Transverse colon (tissue), 4 donors: ENCODE results near the gene PIM1. TPM values are rescaled to one million over a fixed set of nuclear protein-coding genes. Genes with fewer than 3 reads are reported as not detected.

ENCODE experiments used
- DNase-seq: peaks from one replicate; pipeline ENCODE4 v3.0.0-alpha.2; 2019
- H3K27ac ChIP-seq, 4 donors: fragments of 200-600 bp; sonication (generic); 2 replicates each; pipeline ENCODE4 v1.5.1; 2016 to 2018; ENCODE audit warnings: inconsistent platforms in 4 of 4
- H3K27me3 ChIP-seq: fragments of 200-600 bp; sonication (generic); 2 replicates; pipeline ENCODE4 v1.5.1; 2017; ENCODE audit warnings: inconsistent platforms
- H3K36me3 ChIP-seq, 4 donors: fragments of 200-600 bp; sonication (generic); 2 replicates each; pipeline ENCODE4 v1.5.1; 2017 to 2019; ENCODE audit warnings: inconsistent platforms in 4 of 4
- H3K4me1 ChIP-seq, 4 donors: fragments of 200-600 bp; sonication (generic); 2 replicates each; pipeline ENCODE4 v1.5.1; 2017 to 2020; ENCODE audit warnings: inconsistent platforms in 4 of 4
- H3K4me3 ChIP-seq, 4 donors: fragments of 200-600 bp; sonication (generic); 1 replicate in 1 of 4; 2 replicates in 3 of 4; pipeline versions ENCODE4 v1.5.1 to v1.6.1; 2017 to 2019; ENCODE audit warnings: inconsistent platforms in 4 of 4
- H3K9me3 ChIP-seq, 2 donors: fragments of 200-600 bp; sonication (generic); 2 replicates each; pipeline ENCODE4 v1.5.1; 2017 to 2019; ENCODE audit warnings: inconsistent platforms in 2 of 2
- EP300 ChIP-seq: sonication (generic); formaldehyde crosslinking; IDR thresholded peaks from one replicate; pipeline ENCODE4 v1.6.1; 2017; ENCODE audit warnings: antibody characterized with exemption, low read depth
- POLR2A ChIP-seq: fragments of 450-650 bp; IDR thresholded peaks from one replicate; pipeline ENCODE4 v1.6.1; 2016; ENCODE audit warnings: antibody characterized with exemption, mild to moderate bottlenecking, moderate library complexity
- POLR2AphosphoS5 ChIP-seq, 3 donors: sonication (generic); formaldehyde crosslinking; IDR thresholded peaks; one replicate each; pipeline ENCODE4 v1.6.1; 2016; ENCODE audit warnings: antibody characterized with exemption in 3 of 3
- WGBS, 2 donors: methylation state at CpG; one replicate each; pipeline ENCODE4 v1.1.5; 2018; ENCODE audit warnings: low coverage in 1 of 2; 5-methylcytosine and 5-hydroxymethylcytosine counted together
- in situ Hi-C, 4 donors: fragments of 200-750 bp; cut with MboI; loops; one replicate each; pipeline versions ENCODE4 v1.15.0 to v1.15.1; 2017; ENCODE audit warnings: low sequenced_read_pairs in 3 of 4, low pct_ligation_motif_present in 1 of 4, low pct_unique_long_range_greater_than_20kb in 1 of 4
- intact Hi-C: fragments of 100-400 bp; cut with DNase I; formaldehyde crosslinking; loops from one replicate; pipeline ENCODE4 v1.15.1; 2023; ENCODE audit warnings: low total_unique reads
- total RNA-seq, 4 donors: library from RNA; depleted of rRNA; stranded (reverse); fragments of >200 nt; gene quantifications; one replicate each; pipeline ENCODE4 v1.1.0, GENCODE V29; 2016
- TF ChIP-seq, protein P1 (sequence below), 5 experiments: fragments of 200-600 bp in 3 of 5; fragments of 450-650 bp in 2 of 5; sonication (generic) in 3 of 5; IDR thresholded peaks; 1 replicate in 2 of 5; 2 replicates in 3 of 5; pipeline ENCODE4 v1.5.1; 2016 to 2017; ENCODE audit warnings: antibody characterized with exemption in 5 of 5, inconsistent platforms in 3 of 5, mild to moderate bottlenecking in 2 of 5, moderate library complexity in 1 of 5

PIM1 gene
- total RNA-seq, 4 donors from 2014 or later = 6.8 to 102 (median 24.0) TPM

GRCh38 chr6:37170273-37171200 is 585 bp downstream of the PIM1 start:
- H3K9me3 ChIP-seq = no peaks in the 10 kb centered on the region
- in situ Hi-C loops (loop anchor here (5.0 kb wide), 1 partner anchor 118 kb away; no protein-coding TSS in a partner anchor), intact Hi-C loops (loop anchor here (2.0 to 5.0 kb wide), 3 partner anchors 38 to 120 kb away; no protein-coding TSS in a partner anchor)
- peak overlapping the region; percentile 96 to 98 (median 96) for H3K27ac ChIP-seq
- 0% methylated on average over 48 of the region's 92 CpGs; no CpG with 5 or more reads in 1 of the 2 donors for WGBS, 2 donors
- DNase-seq = peak; percentile 59
- no peaks in the 10 kb centered on the region for H3K27me3 ChIP-seq
- peaks cover 14 to 51% (median 22%) of the 10 kb centered on the region in 4 donors for H3K4me1 ChIP-seq
- H3K4me3 ChIP-seq = peak overlapping the region; percentile 78 to 92 (median 88)
- TF ChIP-seq POLR2AphosphoS5 (IDR thresholded peaks at IDR 0.05) (peak in 1 of 3 donors; percentile 34), EP300 (no peak), POLR2A (peak; percentile 76)
- TF ChIP-seq, protein P1, sequence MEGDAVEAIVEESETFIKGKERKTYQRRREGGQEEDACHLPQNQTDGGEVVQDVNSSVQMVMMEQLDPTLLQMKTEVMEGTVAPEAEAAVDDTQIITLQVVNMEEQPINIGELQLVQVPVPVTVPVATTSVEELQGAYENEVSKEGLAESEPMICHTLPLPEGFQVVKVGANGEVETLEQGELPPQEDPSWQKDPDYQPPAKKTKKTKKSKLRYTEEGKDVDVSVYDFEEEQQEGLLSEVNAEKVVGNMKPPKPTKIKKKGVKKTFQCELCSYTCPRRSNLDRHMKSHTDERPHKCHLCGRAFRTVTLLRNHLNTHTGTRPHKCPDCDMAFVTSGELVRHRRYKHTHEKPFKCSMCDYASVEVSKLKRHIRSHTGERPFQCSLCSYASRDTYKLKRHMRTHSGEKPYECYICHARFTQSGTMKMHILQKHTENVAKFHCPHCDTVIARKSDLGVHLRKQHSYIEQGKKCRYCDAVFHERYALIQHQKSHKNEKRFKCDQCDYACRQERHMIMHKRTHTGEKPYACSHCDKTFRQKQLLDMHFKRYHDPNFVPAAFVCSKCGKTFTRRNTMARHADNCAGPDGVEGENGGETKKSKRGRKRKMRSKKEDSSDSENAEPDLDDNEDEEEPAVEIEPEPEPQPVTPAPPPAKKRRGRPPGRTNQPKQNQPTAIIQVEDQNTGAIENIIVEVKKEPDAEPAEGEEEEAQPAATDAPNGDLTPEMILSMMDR (IDR thresholded peaks at IDR 0.05) = peak in 4 of 5 experiments; percentile 37 to 57 (median 43)
- peaks cover 0 to 27% (median 15%) of the 10 kb centered on the region in 4 donors for H3K36me3 ChIP-seq

DNA sequence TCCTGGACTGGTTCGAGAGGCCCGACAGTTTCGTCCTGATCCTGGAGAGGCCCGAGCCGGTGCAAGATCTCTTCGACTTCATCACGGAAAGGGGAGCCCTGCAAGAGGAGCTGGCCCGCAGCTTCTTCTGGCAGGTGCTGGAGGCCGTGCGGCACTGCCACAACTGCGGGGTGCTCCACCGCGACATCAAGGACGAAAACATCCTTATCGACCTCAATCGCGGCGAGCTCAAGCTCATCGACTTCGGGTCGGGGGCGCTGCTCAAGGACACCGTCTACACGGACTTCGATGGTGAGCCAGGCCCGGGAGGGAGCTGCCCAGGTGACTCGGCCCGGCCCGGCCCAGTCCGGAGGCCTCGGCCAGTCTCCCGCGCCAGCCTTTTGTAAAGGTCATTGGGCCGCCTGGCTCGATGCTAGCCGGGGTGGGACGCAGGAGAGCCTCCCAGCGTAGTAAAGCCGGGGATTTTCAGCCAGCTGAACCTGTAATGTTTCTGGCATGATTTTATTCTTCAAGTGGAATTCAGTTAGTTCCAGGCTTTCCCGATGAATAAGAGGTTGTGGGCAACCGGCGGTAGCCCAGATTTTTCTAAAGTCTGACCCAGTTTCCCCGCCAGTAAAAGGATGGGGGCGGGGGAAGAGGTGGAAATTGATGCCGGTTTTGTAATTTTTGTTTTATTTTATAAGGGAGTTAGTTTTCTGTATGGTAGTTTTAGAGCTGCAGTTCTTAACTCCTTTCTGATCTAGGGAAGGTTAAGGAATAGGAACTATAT is 1.4 kb downstream of the PIM1 start:
- in situ Hi-C loops = loop anchor here (5.0 kb wide), 1 partner anchor 119 kb away; no protein-coding TSS in a partner anchor
- 0 to 1% methylated on average over 5 to 45 of the region's 45 CpGs for WGBS, 2 donors

GRCh38 chr6:37171970-37172812 is 2.2 kb downstream of the PIM1 start:
- Histone ChIP-seq H3K36me3 (peaks cover 0 to 27% (median 15%) of the 10 kb centered on the region in 4 donors), H3K27me3 (no peaks in the 10 kb centered on the region), H3K9me3 (no peaks in the 10 kb centered on the region), H3K4me3 (peak overlapping the region; percentile 78 to 92 (median 88)), H3K4me1 (peaks cover 14 to 51% (median 22%) of the 10 kb centered on the region in 4 donors), H3K27ac (peak overlapping the region; percentile 96 to 98 (median 96))
- peak; percentile 94 for DNase-seq
- WGBS, 2 donors = 0 to 10% methylated on average over 1 to 17 of the region's 17 CpGs
- intact Hi-C loops = loop anchor here (2.0 to 5.0 kb wide), 3 partner anchors 40 to 121 kb away; no protein-coding TSS in a partner anchor
- in situ Hi-C loops = loop anchor here (5.0 kb wide), 1 partner anchor 120 kb away; no protein-coding TSS in a partner anchor
- TF ChIP-seq, protein P1 (IDR thresholded peaks at IDR 0.05) = peak; percentile 88 to 100 (median 95)
- TF ChIP-seq POLR2A (peak; percentile 52), EP300 (no peak), POLR2AphosphoS5 (IDR thresholded peaks at IDR 0.05) (peak; percentile 68 to 75 (median 69))

More for the DNA sequence above, 1.4 kb downstream of the PIM1 start:
- Histone ChIP-seq H3K4me1 (peaks cover 14 to 51% (median 22%) of the 10 kb centered on the region in 4 donors), H3K9me3 (no peaks in the 10 kb centered on the region), H3K36me3 (peaks cover 0 to 27% (median 15%) of the 10 kb centered on the region in 4 donors), H3K27ac (peak overlapping the region; percentile 96 to 98 (median 96)), H3K27me3 (no peaks in the 10 kb centered on the region), H3K4me3 (peak overlapping the region; percentile 78 to 92 (median 88))
- peak; percentile 53 for DNase-seq
- no peak for TF ChIP-seq POLR2A
- peak in 2 of 3 donors; percentile 4 to 7 for TF ChIP-seq POLR2AphosphoS5 (IDR thresholded peaks at IDR 0.05)
- intact Hi-C loops = loop anchor here (2.0 to 5.0 kb wide), 3 partner anchors 39 to 121 kb away; no protein-coding TSS in a partner anchor
